Vagina (tissue), 2 donors: ENCODE data around the gene LRRC9. TPM values are rescaled to one million over a fixed set of nuclear protein-coding genes. Genes with fewer than 3 reads are reported as not detected.

Source experiments
- DNase-seq, 2 donors: peaks; one replicate each; pipeline ENCODE4 v3.0.0-alpha.2; 2017; ENCODE audit errors: extremely low spot score in 2 of 2
- H3K27ac ChIP-seq: fragments of 200-600 bp; sonication (generic); one replicate; pipeline ENCODE4 v1.5.1; 2019
- H3K27me3 ChIP-seq: fragments of 200-600 bp; sonication (generic); one replicate; pipeline ENCODE4 v1.5.1; 2019
- H3K36me3 ChIP-seq, 2 donors: fragments of 200-600 bp; sonication (generic); one replicate each; pipeline ENCODE4 v1.5.1; 2017 to 2019
- H3K4me1 ChIP-seq: fragments of 200-600 bp; sonication (generic); one replicate; pipeline ENCODE4 v1.5.1; 2019
- H3K4me3 ChIP-seq, 2 donors: fragments of 200-600 bp; sonication (generic); 1 replicate in 1 of 2; 2 replicates in 1 of 2; pipeline ENCODE4 v1.5.1; 2016 to 2019
- H3K9me3 ChIP-seq: fragments of 200-600 bp; sonication (generic); one replicate; pipeline ENCODE4 v1.5.1; 2019
- CTCF ChIP-seq, 3 experiments: fragments of 450-650 bp in 2 of 3; fragments of 200-600 bp in 1 of 3; sonication (generic) in 1 of 3; IDR thresholded peaks; one replicate each; pipeline ENCODE4 v1.5.1; 2017 to 2019; ENCODE audit warnings: antibody characterized with exemption in 3 of 3, mild to moderate bottlenecking in 2 of 3, moderate library complexity in 2 of 3
- POLR2A ChIP-seq, 2 donors: fragments of 450-650 bp; IDR thresholded peaks; one replicate each; pipeline ENCODE4 v1.6.1; 2017; ENCODE audit warnings: antibody characterized with exemption in 2 of 2, mild to moderate bottlenecking in 2 of 2, moderate library complexity in 2 of 2
- POLR2AphosphoS5 ChIP-seq, 2 donors: sonication (generic); formaldehyde crosslinking; IDR thresholded peaks; one replicate each; pipeline ENCODE4 v1.9.0; 2017; ENCODE audit warnings: antibody characterized with exemption in 2 of 2, mild to moderate bottlenecking in 2 of 2, low read depth in 1 of 2; ENCODE audit not compliant: insufficient read depth in 1 of 2
- intact Hi-C: fragments of 100-400 bp; cut with DNase I; formaldehyde crosslinking; loops from one replicate; pipeline ENCODE4 v1.15.1; 2023
- total RNA-seq: library from RNA; depleted of rRNA; stranded (reverse); fragments of >200 nt; gene quantifications from one replicate; pipeline ENCODE4 v1.2.3, GENCODE V29; 2016

Gene LRRC9
- total RNA-seq = 3.2 TPM

- no peak within 1 kb of the TSS for H3K27ac ChIP-seq
- TF ChIP-seq POLR2A (IDR thresholded peaks at IDR 0.05) (no peak), CTCF (IDR thresholded peaks at IDR 0.05) (no peak), POLR2AphosphoS5 (IDR thresholded peaks at IDR 0.05; ENCODE audit: insufficient read depth in 1 of 2, low read depth in 1 of 2) (no peak)
- peaks cover 14% of the 10 kb centered on the region for H3K4me1 ChIP-seq
- intact Hi-C loops = no loop called here
- no peaks in the 10 kb centered on the region for H3K36me3 ChIP-seq
- H3K4me3 ChIP-seq = peak within 1 kb of the TSS; percentile 36 to 52
- no peaks in the 10 kb centered on the region for H3K27me3 ChIP-seq
- no peak for DNase-seq
- H3K9me3 ChIP-seq = no peaks in the 10 kb centered on the region
Measured at GRCh38 chr14:59919570-59920377, at the start of gene LRRC9. LRRC9 (plus strand) TSS chr14:59920144.

- no peak for DNase-seq
- intact Hi-C loops = no loop called here
- TF ChIP-seq POLR2AphosphoS5 (IDR thresholded peaks at IDR 0.05; ENCODE audit: insufficient read depth in 1 of 2, low read depth in 1 of 2) (no peak), CTCF (IDR thresholded peaks at IDR 0.05) (no peak), POLR2A (IDR thresholded peaks at IDR 0.05) (no peak)
- Histone ChIP-seq H3K4me1 (peaks cover 15% of the 10 kb centered on the region), H3K27me3 (no peaks in the 10 kb centered on the region), H3K27ac (no peak within 1 kb of the TSS), H3K36me3 (no peaks in the 10 kb centered on the region), H3K9me3 (no peaks in the 10 kb centered on the region), H3K4me3 (peak within 1 kb of the TSS; percentile 40 to 48)
Measured at GRCh38 chr14:59870277-59871165, 49.4 kb upstream of the LRRC9 start, which contains the start of gene RTN1. RTN1 (minus strand) TSS chr14:59870776; CDS start chr14:59870630, 146 bp downstream.

GRCh38 chr14:59871166-59871495 lies 48.8 kb upstream of the LRRC9 start:
- DNase-seq = no peak
- no peak for TF ChIP-seq CTCF (IDR thresholded peaks at IDR 0.05)
- no peak for TF ChIP-seq POLR2AphosphoS5 (IDR thresholded peaks at IDR 0.05; ENCODE audit: insufficient read depth in 1 of 2, low read depth in 1 of 2)
- TF ChIP-seq POLR2A (IDR thresholded peaks at IDR 0.05) = no peak
- no peaks in the 10 kb centered on the region for H3K36me3 ChIP-seq
- intact Hi-C loops = no loop called here
- no peak overlapping the region for H3K27ac ChIP-seq
- peak overlapping the region; percentile 40 to 48 for H3K4me3 ChIP-seq
- no peaks in the 10 kb centered on the region for H3K27me3 ChIP-seq
- H3K4me1 ChIP-seq = peaks cover 15% of the 10 kb centered on the region
- no peaks in the 10 kb centered on the region for H3K9me3 ChIP-seq

GRCh38 chr14:59882957-59883356 lies 37.0 kb upstream of the LRRC9 start:
- intact Hi-C loops = no loop called here
- no peaks in the 10 kb centered on the region for H3K36me3 ChIP-seq
- H3K4me1 ChIP-seq = no peaks in the 10 kb centered on the region
- no peak for DNase-seq
- TF ChIP-seq POLR2A (IDR thresholded peaks at IDR 0.05) (no peak), POLR2AphosphoS5 (IDR thresholded peaks at IDR 0.05; ENCODE audit: insufficient read depth in 1 of 2, low read depth in 1 of 2) (no peak), CTCF (IDR thresholded peaks at IDR 0.05) (no peak)
- H3K27me3 ChIP-seq = no peaks in the 10 kb centered on the region
- no peaks in the 10 kb centered on the region for H3K9me3 ChIP-seq
- H3K4me3 ChIP-seq = no peak overlapping the region
- no peak overlapping the region for H3K27ac ChIP-seq
